Thyroid gland (tissue), 4 donors: ENCODE data around the gene POFUT2. TPM values are rescaled to one million over a fixed set of nuclear protein-coding genes. Genes with fewer than 3 reads are reported as not detected.
A peak's percentile ranks its signal among the peaks of the same experiment; 100 is the strongest.

Source experiments
- DNase-seq, 2 donors: peaks; one replicate each; pipeline ENCODE4 v3.0.0-alpha.2; 2019
- H3K27ac ChIP-seq, 3 donors: fragments of 200-600 bp; sonication (generic); 1 replicate in 2 of 3; 2 replicates in 1 of 3; pipeline ENCODE4 v1.5.1; 2016 to 2019; ENCODE audit warnings: mild to moderate bottlenecking in 1 of 3, moderate library complexity in 1 of 3
- H3K27me3 ChIP-seq: fragments of 200-600 bp; sonication (generic); one replicate; pipeline ENCODE4 v1.5.1; 2019
- H3K36me3 ChIP-seq, 2 donors: fragments of 200-600 bp; sonication (generic); one replicate each; pipeline ENCODE4 v1.5.1; 2016 to 2019
- H3K4me1 ChIP-seq, 2 donors: fragments of 200-600 bp; sonication (generic); one replicate each; pipeline ENCODE4 v1.5.1; 2017 to 2019
- H3K4me3 ChIP-seq, 3 donors: fragments of 200-600 bp; sonication (generic); replicated peaks in 1 of 3; 1 replicate in 2 of 3; 2 replicates in 1 of 3; pipeline ENCODE4 v1.5.1; 2016; ENCODE audit warnings: mild to moderate bottlenecking in 1 of 3
- H3K9me3 ChIP-seq: fragments of 200-600 bp; sonication (generic); one replicate; pipeline ENCODE4 v1.5.1; 2017
- POLR2A ChIP-seq, 2 donors: fragments of 450-650 bp; IDR thresholded peaks; one replicate each; pipeline ENCODE4 v1.6.1; 2017; ENCODE audit warnings: antibody characterized with exemption in 2 of 2, mild to moderate bottlenecking in 2 of 2, moderate library complexity in 1 of 2
- WGBS, 2 donors: methylation state at CpG; one replicate each; pipeline ENCODE4 v1.1.5; 2017; 5-methylcytosine and 5-hydroxymethylcytosine counted together
- intact Hi-C: fragments of 100-400 bp; cut with DNase I; formaldehyde crosslinking; loops from one replicate; pipeline ENCODE4 v1.15.1; 2023
- total RNA-seq, 4 donors: library from RNA; depleted of rRNA; stranded (reverse); fragments of >200 nt; gene quantifications; one replicate each; pipeline ENCODE4 v1.2.3, GENCODE V29; 2016
- TF ChIP-seq, protein P1 (sequence below), 6 experiments: fragments of 200-600 bp in 3 of 6; fragments of 450-650 bp in 3 of 6; sonication (generic) in 3 of 6; IDR thresholded peaks; one replicate each; pipeline ENCODE4 v1.5.1; 2016 to 2019; ENCODE audit warnings: antibody characterized with exemption in 6 of 6, mild to moderate bottlenecking in 2 of 6, inconsistent platforms in 1 of 6, moderate library complexity in 1 of 6

POFUT2 gene
- total RNA-seq, 4 donors from 2014 or later: 20.2 to 52.2 (median 40.5) TPM

DNA sequence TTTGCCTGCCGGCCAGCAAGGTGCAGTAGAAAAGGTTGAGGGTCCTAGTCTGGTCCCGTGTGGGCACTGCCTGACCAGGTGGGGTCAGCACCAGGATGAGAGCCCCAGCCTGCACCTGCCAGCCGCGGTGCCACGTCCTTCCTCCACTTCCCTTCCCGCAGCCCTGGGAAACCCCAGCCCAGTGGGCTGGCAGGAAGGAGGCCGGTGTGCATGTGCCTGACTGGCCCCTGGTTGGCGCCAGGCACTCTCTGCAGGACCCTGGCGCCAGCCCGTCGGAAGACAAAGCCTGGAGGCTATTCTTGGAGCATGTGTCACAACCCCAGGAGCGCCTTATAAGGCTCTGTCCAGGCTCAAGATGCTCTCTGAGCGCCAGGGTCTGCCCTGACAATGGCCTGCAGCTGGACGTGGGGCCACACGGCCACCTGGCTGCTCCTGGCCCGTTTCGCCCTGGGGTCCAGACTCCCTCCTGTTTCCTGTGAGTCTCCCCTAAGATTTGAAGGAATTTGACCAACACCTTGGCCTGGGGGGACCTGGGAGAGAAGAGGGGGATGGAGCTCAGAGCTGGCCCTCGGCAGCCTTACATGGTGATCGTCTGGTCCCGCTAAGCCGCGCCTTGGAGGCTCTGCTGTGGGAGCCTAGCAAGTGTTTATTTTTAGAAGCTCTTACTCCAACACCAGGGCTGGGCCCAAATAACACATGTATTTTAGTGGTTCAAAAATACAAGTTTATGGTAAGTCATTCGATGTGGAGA is 31.9 kb upstream of the POFUT2 start:
- DNase-seq: peak in 1 of 2 donors; percentile 42
- Histone ChIP-seq H3K4me1 (peaks cover 27 to 75% of the 10 kb centered on the region in 2 donors), H3K27me3 (no peaks in the 10 kb centered on the region), H3K9me3 (no peaks in the 10 kb centered on the region), H3K36me3 (no peaks in the 10 kb centered on the region), H3K4me3 (no peak overlapping the region), H3K27ac (peak overlapping the region; percentile 63 to 85 (median 70))
- intact Hi-C loops: no loop called here
- WGBS, 2 donors: 55 to 73% methylated on average over 11 to 15 of the region's 23 CpGs
- TF ChIP-seq, protein P1, sequence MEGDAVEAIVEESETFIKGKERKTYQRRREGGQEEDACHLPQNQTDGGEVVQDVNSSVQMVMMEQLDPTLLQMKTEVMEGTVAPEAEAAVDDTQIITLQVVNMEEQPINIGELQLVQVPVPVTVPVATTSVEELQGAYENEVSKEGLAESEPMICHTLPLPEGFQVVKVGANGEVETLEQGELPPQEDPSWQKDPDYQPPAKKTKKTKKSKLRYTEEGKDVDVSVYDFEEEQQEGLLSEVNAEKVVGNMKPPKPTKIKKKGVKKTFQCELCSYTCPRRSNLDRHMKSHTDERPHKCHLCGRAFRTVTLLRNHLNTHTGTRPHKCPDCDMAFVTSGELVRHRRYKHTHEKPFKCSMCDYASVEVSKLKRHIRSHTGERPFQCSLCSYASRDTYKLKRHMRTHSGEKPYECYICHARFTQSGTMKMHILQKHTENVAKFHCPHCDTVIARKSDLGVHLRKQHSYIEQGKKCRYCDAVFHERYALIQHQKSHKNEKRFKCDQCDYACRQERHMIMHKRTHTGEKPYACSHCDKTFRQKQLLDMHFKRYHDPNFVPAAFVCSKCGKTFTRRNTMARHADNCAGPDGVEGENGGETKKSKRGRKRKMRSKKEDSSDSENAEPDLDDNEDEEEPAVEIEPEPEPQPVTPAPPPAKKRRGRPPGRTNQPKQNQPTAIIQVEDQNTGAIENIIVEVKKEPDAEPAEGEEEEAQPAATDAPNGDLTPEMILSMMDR (IDR thresholded peaks at IDR 0.05): no peak
- no peak for TF ChIP-seq POLR2A (IDR thresholded peaks at IDR 0.05)

DNA sequence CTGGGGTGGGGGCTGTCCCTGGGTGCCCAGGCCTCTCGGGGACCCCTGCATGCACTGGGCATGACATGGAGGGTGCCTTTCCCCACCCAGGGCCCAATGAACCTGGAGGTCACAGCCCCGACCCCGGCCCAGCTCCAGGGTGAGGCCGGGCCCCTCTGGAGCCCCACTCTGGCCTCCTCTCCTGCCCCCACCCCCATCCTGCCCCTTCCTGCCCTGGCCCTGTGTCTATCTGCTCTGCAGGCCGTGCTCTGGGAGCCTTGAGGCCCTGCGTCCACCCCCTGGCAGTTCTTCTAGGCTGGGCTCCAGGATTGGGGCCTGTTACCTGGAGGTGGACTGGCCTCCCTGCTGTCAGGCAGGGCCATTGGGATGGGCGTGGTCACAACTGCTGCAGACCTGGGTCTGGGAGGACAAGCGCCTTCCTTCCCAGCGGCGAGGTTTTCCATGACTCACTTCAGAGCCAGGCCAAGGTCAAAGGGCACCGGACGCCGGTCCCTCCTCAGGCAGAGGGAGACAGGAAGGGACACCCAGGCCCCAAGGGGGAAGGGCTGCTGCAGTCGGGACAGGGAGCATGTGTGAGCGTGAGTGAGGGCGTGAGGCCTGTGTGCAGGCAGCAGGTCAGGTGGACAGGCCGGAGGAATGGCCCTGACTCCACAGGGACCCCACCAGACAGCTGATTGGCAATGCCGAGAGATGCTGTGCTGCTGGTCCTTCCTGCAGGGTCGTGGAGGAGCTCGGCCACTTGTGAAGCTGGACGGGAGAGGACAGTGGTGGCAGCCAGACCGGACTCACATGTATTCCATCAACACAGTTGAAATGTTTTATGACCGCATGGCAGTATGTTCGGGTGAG is 31.1 kb upstream of the POFUT2 start:
- 77 to 82% methylated on average over 14 to 24 of the region's 24 CpGs for WGBS, 2 donors
- Histone ChIP-seq H3K4me3 (no peak overlapping the region), H3K27ac (peak overlapping the region; percentile 63 to 85 (median 74)), H3K27me3 (no peaks in the 10 kb centered on the region), H3K9me3 (no peaks in the 10 kb centered on the region), H3K4me1 (peaks cover 24 to 68% of the 10 kb centered on the region in 2 donors), H3K36me3 (no peaks in the 10 kb centered on the region)
- intact Hi-C loops: no loop called here
- DNase-seq: peak in 1 of 2 donors; percentile 26
- no peak for TF ChIP-seq POLR2A (IDR thresholded peaks at IDR 0.05)
- TF ChIP-seq, protein P1 (IDR thresholded peaks at IDR 0.05): no peak

DNA sequence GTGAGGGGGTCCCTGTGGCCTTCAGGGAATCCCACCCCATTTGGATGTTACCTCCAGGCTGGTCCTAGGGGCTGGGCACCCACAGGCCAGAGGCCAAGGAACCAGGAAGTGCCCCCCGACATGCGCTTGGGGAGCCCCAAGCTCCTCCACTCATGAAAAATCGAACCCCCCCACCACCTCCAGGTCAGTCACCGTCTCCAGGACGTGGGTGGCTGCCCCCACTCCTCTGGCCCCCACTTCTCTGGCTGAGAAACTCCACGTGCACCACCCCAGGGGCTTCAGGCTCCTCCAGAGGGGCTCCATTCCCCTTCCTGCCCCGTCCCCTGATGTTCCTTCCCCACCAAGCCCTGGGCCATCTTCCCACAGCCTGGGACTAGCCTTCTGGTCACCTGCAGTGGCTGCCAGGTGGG is 30.5 kb upstream of the POFUT2 start:
- no peaks in the 10 kb centered on the region for H3K36me3 ChIP-seq
- H3K27me3 ChIP-seq: no peaks in the 10 kb centered on the region
- H3K27ac ChIP-seq: peak overlapping the region; percentile 59 to 85 (median 74)
- intact Hi-C loops: no loop called here
- H3K9me3 ChIP-seq: no peaks in the 10 kb centered on the region
- H3K4me3 ChIP-seq: no peak overlapping the region
- DNase-seq: no peak
- TF ChIP-seq POLR2A (IDR thresholded peaks at IDR 0.05): no peak
- TF ChIP-seq, protein P1 (IDR thresholded peaks at IDR 0.05): no peak
- 89 to 100% methylated on average over 1 to 6 of the region's 7 CpGs for WGBS, 2 donors
- H3K4me1 ChIP-seq: peaks cover 18 to 62% of the 10 kb centered on the region in 2 donors

DNA sequence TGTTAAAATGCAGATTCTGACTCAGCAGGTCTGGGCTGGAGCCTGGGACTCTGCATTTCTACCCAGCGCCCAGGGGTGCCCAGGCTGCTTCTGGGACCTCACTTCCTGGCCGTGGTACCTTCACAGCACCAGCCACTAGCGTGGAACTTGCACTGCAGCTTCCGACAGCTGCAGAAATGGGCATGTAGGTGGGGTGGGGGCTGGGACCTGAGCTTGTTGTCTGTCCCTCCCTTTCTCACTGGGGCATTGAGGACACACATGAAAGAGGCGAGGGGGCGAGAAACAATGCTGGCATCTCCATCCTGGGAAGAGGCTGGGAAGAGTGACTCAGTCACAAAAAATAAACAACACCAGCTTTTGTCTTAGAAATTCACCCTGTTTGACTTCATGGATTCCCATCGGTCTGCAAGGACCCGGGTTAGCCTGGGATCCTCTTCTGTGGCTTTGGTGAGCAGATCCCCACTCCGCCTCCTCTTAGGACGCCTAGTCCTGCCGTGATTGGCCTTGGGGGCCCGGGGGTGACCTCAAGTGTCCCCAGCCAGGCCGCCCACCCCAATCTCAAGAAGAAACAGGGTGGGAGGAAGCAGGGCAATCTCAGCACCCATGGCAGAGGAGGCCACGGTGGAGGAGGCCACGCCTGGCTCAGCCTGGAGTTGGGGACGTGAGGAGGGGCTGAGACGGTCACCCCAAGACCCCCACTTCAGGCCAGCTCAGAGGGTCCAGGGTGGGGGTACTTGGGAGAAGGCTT is 29.9 kb upstream of the POFUT2 start:
- H3K4me1 ChIP-seq: peaks cover 12 to 56% of the 10 kb centered on the region in 2 donors
- DNase-seq: no peak

More for the DNA sequence above, 29.9 kb upstream of the POFUT2 start:
- 81 to 84% methylated on average over 11 to 12 of the region's 17 CpGs for WGBS, 2 donors
- H3K36me3 ChIP-seq: no peaks in the 10 kb centered on the region
- intact Hi-C loops: no loop called here
- H3K4me3 ChIP-seq: no peak overlapping the region
- H3K27me3 ChIP-seq: no peaks in the 10 kb centered on the region
- H3K27ac ChIP-seq: peak overlapping the region; percentile 59 to 85 (median 74)
- H3K9me3 ChIP-seq: no peaks in the 10 kb centered on the region
- no peak for TF ChIP-seq POLR2A (IDR thresholded peaks at IDR 0.05)
- TF ChIP-seq, protein P1 (IDR thresholded peaks at IDR 0.05): no peak
